Urinary bladder (tissue), 4 donors: ENCODE data around the gene SVIL. TPM values are rescaled to one million over a fixed set of nuclear protein-coding genes. Genes with fewer than 3 reads are reported as not detected.
"Not testable (repeated sequence)": the region's sequence is repeated elsewhere in the genome, so short reads cannot be mapped to it uniquely, and the experiment has no call there.

ENCODE experiments used
- DNase-seq: peaks from one replicate; pipeline ENCODE4 v3.0.0-alpha.2; 2015; ENCODE audit errors: extremely low spot score
- H3K27ac ChIP-seq: one replicate; pipeline ENCODE4 v1.5.1; 2013; ENCODE audit warnings: low read depth, mild to moderate bottlenecking, moderate library complexity
- H3K36me3 ChIP-seq: one replicate; pipeline ENCODE4 v1.6.1; 2013; ENCODE audit warnings: mild to moderate bottlenecking, moderate library complexity; ENCODE audit not compliant: insufficient read depth
- H3K4me1 ChIP-seq: one replicate; pipeline ENCODE4 v1.6.1; 2013; ENCODE audit warnings: mild to moderate bottlenecking, moderate library complexity; ENCODE audit not compliant: insufficient read depth
- H3K4me3 ChIP-seq: one replicate; pipeline ENCODE4 v1.5.1; 2013; ENCODE audit warnings: low read depth, low read length
- WGBS: extraction: QIAGEN DNeasy Blood & Tissue Kit; methylation state at CpG from one replicate; pipeline ENCODE4 v1.1.7; 2013; 5-methylcytosine and 5-hydroxymethylcytosine counted together
- polyA plus RNA-seq: library from polyadenylated mRNA; stranded (reverse); fragments of 200-250 nt; gene quantifications from one replicate; pipeline ENCODE4 v1.2.3, GENCODE V29; 2013
- total RNA-seq: library from RNA; depleted of rRNA; stranded (reverse); fragments of >200 nt; gene quantifications from one replicate; pipeline ENCODE4 v1.2.3, GENCODE V29; 2014
- donor health status: healthy with polysubstance abuse.
- donor health status: healthy.

The SVIL gene
- total and polyA plus RNA-seq, 2 donors, result 176 to 552 TPM

GRCh38 chr10:29484677-29485076 is 150.1 kb downstream of the SVIL start:
- not testable (repeated sequence) for H3K27ac ChIP-seq

GRCh38 chr10:29482591-29483431 is 152.0 kb downstream of the SVIL start:
- DNase-seq, result no peak
- 24% methylated on average over 13 of the region's 14 CpGs for WGBS
- H3K36me3 ChIP-seq, result peaks cover 1% of the 10 kb centered on the region
- H3K4me1 ChIP-seq, result no peaks in the 10 kb centered on the region
- no peak overlapping the region for H3K27ac ChIP-seq
- H3K4me3 ChIP-seq, result no peak overlapping the region

More at GRCh38 chr10:29484677-29485076, 150.1 kb downstream of the SVIL start:
- WGBS, result 53% methylated on average over 8 of the region's 8 CpGs
- DNase-seq, H3K36me3 ChIP-seq, H3K4me1 ChIP-seq, H3K4me3 ChIP-seq: not testable (repeated sequence)

- DNase-seq, result no peak
- 75% methylated on average over 5 of the region's 5 CpGs for WGBS
- no peak overlapping the region for H3K4me3 ChIP-seq
- H3K27ac ChIP-seq, result no peak overlapping the region
- H3K36me3 ChIP-seq, result peaks cover 1% of the 10 kb centered on the region
- no peaks in the 10 kb centered on the region for H3K4me1 ChIP-seq
Observed at GRCh38 chr10:29481906-29482440, 152.8 kb downstream of the SVIL start.

- no peaks in the 10 kb centered on the region for H3K36me3 ChIP-seq
- H3K4me3 ChIP-seq, result no peak overlapping the region
- no peak overlapping the region for H3K27ac ChIP-seq
- WGBS, result 79% methylated on average over 28 of the region's 28 CpGs
- DNase-seq, result no peak
- no peaks in the 10 kb centered on the region for H3K4me1 ChIP-seq
Observed at GRCh38 chr10:29479981-29480954, 154.5 kb downstream of the SVIL start.

- Histone ChIP-seq H3K27ac (no peak overlapping the region), H3K36me3 (no peaks in the 10 kb centered on the region)
- no peak for DNase-seq
Observed at GRCh38 chr10:29479081-29479925, 155.5 kb downstream of the SVIL start.

GRCh38 chr10:29473406-29474100 is 161.2 kb downstream of the SVIL start:
- no peak for DNase-seq
- H3K4me3 ChIP-seq, result no peak overlapping the region
- no peaks in the 10 kb centered on the region for H3K4me1 ChIP-seq
- no peak overlapping the region for H3K27ac ChIP-seq
- WGBS, result 75% methylated on average over 19 of the region's 19 CpGs
- H3K36me3 ChIP-seq, result no peaks in the 10 kb centered on the region

More at GRCh38 chr10:29479081-29479925, 155.5 kb downstream of the SVIL start:
- Histone ChIP-seq H3K4me3 (no peak overlapping the region), H3K4me1 (no peaks in the 10 kb centered on the region)
- 77% methylated on average over 12 of the region's 12 CpGs for WGBS

GRCh38 chr10:29473087-29473356 is 161.7 kb downstream of the SVIL start:
- WGBS, result 67% methylated on average over 6 of the region's 6 CpGs

GRCh38 chr10:29472301-29473086 is 162.3 kb downstream of the SVIL start:
- 58% methylated on average over 5 of the region's 5 CpGs for WGBS
- no peaks in the 10 kb centered on the region for H3K4me1 ChIP-seq
- H3K4me3 ChIP-seq, result no peak overlapping the region
- no peak for DNase-seq
- no peaks in the 10 kb centered on the region for H3K36me3 ChIP-seq
- H3K27ac ChIP-seq, result no peak overlapping the region

More at GRCh38 chr10:29473087-29473356, 161.7 kb downstream of the SVIL start:
- no peaks in the 10 kb centered on the region for H3K36me3 ChIP-seq
- H3K27ac ChIP-seq, result no peak overlapping the region
- no peaks in the 10 kb centered on the region for H3K4me1 ChIP-seq
- no peak for DNase-seq
- no peak overlapping the region for H3K4me3 ChIP-seq

- WGBS, result 18% methylated on average over 1 of the region's 1 CpG
- no peak overlapping the region for H3K4me3 ChIP-seq
- no peaks in the 10 kb centered on the region for H3K36me3 ChIP-seq
- no peak overlapping the region for H3K27ac ChIP-seq
- no peak for DNase-seq
- H3K4me1 ChIP-seq, result no peaks in the 10 kb centered on the region
Observed at GRCh38 chr10:29471544-29471859, 163.3 kb downstream of the SVIL start.

GRCh38 chr10:29470843-29471543 is 163.8 kb downstream of the SVIL start:
- Histone ChIP-seq H3K4me3 (no peak overlapping the region), H3K4me1 (no peaks in the 10 kb centered on the region), H3K27ac (no peak overlapping the region), H3K36me3 (no peaks in the 10 kb centered on the region)
- WGBS, result 41% methylated on average over 14 of the region's 14 CpGs
- no peak for DNase-seq

- Histone ChIP-seq H3K36me3 (no peaks in the 10 kb centered on the region), H3K4me1 (no peaks in the 10 kb centered on the region), H3K4me3 (no peak overlapping the region), H3K27ac (no peak overlapping the region)
- WGBS, result 67% methylated on average over 16 of the region's 16 CpGs
- no peak for DNase-seq
Observed at GRCh38 chr10:29470355-29470705, 164.4 kb downstream of the SVIL start.
